Liver (tissue), 9 donors: ENCODE results near the gene GNAI3. TPM values are rescaled to one million over a fixed set of nuclear protein-coding genes. Genes with fewer than 3 reads are reported as not detected.

Experiments used
- DNase-seq: peaks from one replicate; pipeline ENCODE4 v3.0.0-alpha.2; 2017; ENCODE audit warnings: low spot score
- H3K27ac ChIP-seq, 2 donors: one replicate each; pipeline ENCODE4 v1.7.0; 2013; ENCODE audit warnings: inconsistent platforms in 2 of 2, low read length in 2 of 2, control low read depth in 1 of 2, low read depth in 1 of 2, mild to moderate bottlenecking in 1 of 2
- H3K27me3 ChIP-seq, 4 donors: one replicate each; pipeline versions ENCODE4 v1.6.1 to v1.7.0; 2013; ENCODE audit warnings: low read length in 3 of 4, inconsistent platforms in 1 of 4, mild to moderate bottlenecking in 1 of 4, moderate library complexity in 1 of 4; ENCODE audit not compliant: control insufficient read depth in 4 of 4, insufficient read depth in 4 of 4
- H3K36me3 ChIP-seq, 4 donors: one replicate each; pipeline versions ENCODE4 v1.6.1 to v1.7.0; 2013; ENCODE audit warnings: low read length in 3 of 4, mild to moderate bottlenecking in 3 of 4, low read depth in 1 of 4, moderate library complexity in 1 of 4; ENCODE audit not compliant: control insufficient read depth in 4 of 4, insufficient read depth in 3 of 4
- H3K4me1 ChIP-seq, 4 donors: one replicate each; pipeline versions ENCODE4 v1.6.1 to v1.7.0; 2013; ENCODE audit warnings: low read length in 3 of 4, mild to moderate bottlenecking in 3 of 4, moderate library complexity in 1 of 4; ENCODE audit not compliant: control insufficient read depth in 4 of 4, insufficient read depth in 4 of 4
- H3K4me3 ChIP-seq, 3 donors: one replicate each; pipeline versions ENCODE4 v1.6.1 to v1.7.0; 2013; ENCODE audit warnings: low read length in 3 of 3, control low read depth in 1 of 3, low read depth in 1 of 3, mild to moderate bottlenecking in 1 of 3
- H3K9ac ChIP-seq, 2 donors: one replicate each; pipeline ENCODE4 v1.7.0; 2013; ENCODE audit warnings: low read length in 2 of 2, mild to moderate bottlenecking in 2 of 2, moderate library complexity in 2 of 2, control low read depth in 1 of 2, low read depth in 1 of 2
- H3K9me3 ChIP-seq, 4 donors: one replicate each; pipeline versions ENCODE4 v1.6.1 to v1.7.0; 2013; ENCODE audit warnings: low read length in 3 of 4; ENCODE audit not compliant: control insufficient read depth in 4 of 4
- ATF3 ChIP-seq: IDR thresholded peaks from 2 replicates; pipeline ENCODE4 v1.6.1; 2016; ENCODE audit warnings: antibody characterized with exemption
- CTCF ChIP-seq: fragments of 150-350 bp; IDR thresholded peaks from 2 replicates; pipeline ENCODE4 v1.5.1; 2017; ENCODE audit warnings: improper control_type of control experiment, low read depth, low read length; ENCODE audit not compliant: missing input control
- EGR1 ChIP-seq, 2 donors: IDR thresholded peaks; 2 replicates each; pipeline ENCODE4 v1.6.1; 2016 to 2018; ENCODE audit warnings: antibody characterized with exemption in 2 of 2, low read depth in 2 of 2
- FOXA1 ChIP-seq: IDR thresholded peaks from 2 replicates; pipeline ENCODE4 v1.6.1; 2016; ENCODE audit warnings: antibody characterized with exemption
- GABPA ChIP-seq, 2 donors: IDR thresholded peaks in 1 of 2; conservative IDR thresholded peaks in 1 of 2; 2 replicates each; pipeline ENCODE4 v1.6.1; 2016; ENCODE audit warnings: antibody characterized with exemption in 2 of 2, mild to moderate bottlenecking in 1 of 2, moderate library complexity in 1 of 2
- HNF4A ChIP-seq, 2 donors: conservative IDR thresholded peaks; 2 replicates each; pipeline ENCODE4 v1.6.1; 2016; ENCODE audit warnings: antibody characterized with exemption in 2 of 2, mild to moderate bottlenecking in 2 of 2
- HNF4G ChIP-seq: IDR thresholded peaks from 2 replicates; pipeline ENCODE4 v1.6.1; 2016; ENCODE audit warnings: antibody characterized with exemption
- JUND ChIP-seq, 2 donors: IDR thresholded peaks; 2 replicates each; pipeline ENCODE4 v1.6.1; 2016; ENCODE audit warnings: antibody characterized with exemption in 2 of 2
- NR2F2 ChIP-seq: IDR thresholded peaks from 2 replicates; pipeline ENCODE4 v1.6.1; 2016; ENCODE audit warnings: antibody characterized with exemption
- RAD21 ChIP-seq, 2 donors: IDR thresholded peaks; 2 replicates each; pipeline ENCODE4 v1.6.1; 2016; ENCODE audit warnings: antibody characterized with exemption in 2 of 2, mild to moderate bottlenecking in 2 of 2
- REST ChIP-seq: IDR thresholded peaks from 2 replicates; pipeline ENCODE4 v1.6.1; 2016; ENCODE audit warnings: antibody characterized with exemption, mild to moderate bottlenecking
- RXRA ChIP-seq, 2 donors: IDR thresholded peaks; 2 replicates each; pipeline ENCODE4 v1.6.1; 2017 to 2018; ENCODE audit warnings: antibody characterized with exemption in 2 of 2, mild to moderate bottlenecking in 1 of 2
- SP1 ChIP-seq: IDR thresholded peaks from 2 replicates; pipeline ENCODE4 v1.6.1; 2018; ENCODE audit warnings: antibody characterized with exemption, mild to moderate bottlenecking
- TAF1 ChIP-seq: conservative IDR thresholded peaks from 2 replicates; pipeline ENCODE4 v1.6.1; 2016; ENCODE audit warnings: antibody characterized with exemption, mild to moderate bottlenecking
- YY1 ChIP-seq: IDR thresholded peaks from 2 replicates; pipeline ENCODE4 v1.6.1; 2016; ENCODE audit warnings: antibody characterized with exemption, mild to moderate bottlenecking
- ZBTB33 ChIP-seq: IDR thresholded peaks from 2 replicates; pipeline ENCODE4 v1.6.1; 2016; ENCODE audit warnings: antibody characterized with exemption
- WGBS: extraction: QIAGEN DNeasy Blood & Tissue Kit; methylation state at CpG from one replicate; pipeline ENCODE4 v1.1.7; 2013; 5-methylcytosine and 5-hydroxymethylcytosine counted together
- polyA plus RNA-seq, 2 donors: library from polyadenylated mRNA; stranded (reverse) in 1 of 2; unstranded in 1 of 2; fragments of 200-250 nt in 1 of 2; fragments of >200 nt in 1 of 2; fragmentation: Nextera tagmentation in 1 of 2; extraction: Ambion mirVana in 1 of 2; gene quantifications; one replicate each; pipeline versions ENCODE4 v1.2.1 to v1.2.3, GENCODE V29; 2013 to 2015
- total RNA-seq, 2 donors: library from RNA; depleted of rRNA; stranded (reverse); fragments of >200 nt; gene quantifications; one replicate each; pipeline ENCODE4 v1.2.3, GENCODE V29; 2014
- TF ChIP-seq, protein P1 (sequence below): IDR thresholded peaks from 2 replicates; pipeline ENCODE4 v1.6.1; 2016; ENCODE audit warnings: antibody characterized with exemption
- donor health status: healthy.
- donor health status: healthy.
- donor health status: healthy.
- donor health status: healthy.
- donor health status: healthy.

The GNAI3 gene
- total and polyA plus RNA-seq, 4 donors: 1.9 to 6.5 (median 4.3) TPM

GRCh38 chr1:109543283-109543987 lies 5.0 kb upstream of the GNAI3 start:
- Histone ChIP-seq H3K4me1 (peaks cover 0 to 23% (median 18%) of the 10 kb centered on the region in 4 donors), H3K4me3 (no peak overlapping the region), H3K27ac (no peak overlapping the region), H3K9ac (no peak overlapping the region), H3K9me3 (no peaks in the 10 kb centered on the region), H3K36me3 (no peaks in the 10 kb centered on the region), H3K27me3 (no peaks in the 10 kb centered on the region)
- WGBS: 90% methylated on average over 24 of the region's 24 CpGs
- TF ChIP-seq REST (no peak), HNF4A (conservative IDR thresholded peaks at IDR 0.05) (no peak), TAF1 (no peak), RAD21 (IDR thresholded peaks at IDR 0.05) (no peak), CTCF (no peak), GABPA (IDR thresholded peaks at IDR 0.05 in 1 of 2, conservative IDR thresholded peaks at IDR 0.05 in 1 of 2) (no peak), ATF3 (no peak), YY1 (no peak), SP1 (no peak), EGR1 (IDR thresholded peaks at IDR 0.05; ENCODE audit: low read depth in 2 of 2) (no peak), FOXA1 (no peak)
- DNase-seq: no peak

DNA sequence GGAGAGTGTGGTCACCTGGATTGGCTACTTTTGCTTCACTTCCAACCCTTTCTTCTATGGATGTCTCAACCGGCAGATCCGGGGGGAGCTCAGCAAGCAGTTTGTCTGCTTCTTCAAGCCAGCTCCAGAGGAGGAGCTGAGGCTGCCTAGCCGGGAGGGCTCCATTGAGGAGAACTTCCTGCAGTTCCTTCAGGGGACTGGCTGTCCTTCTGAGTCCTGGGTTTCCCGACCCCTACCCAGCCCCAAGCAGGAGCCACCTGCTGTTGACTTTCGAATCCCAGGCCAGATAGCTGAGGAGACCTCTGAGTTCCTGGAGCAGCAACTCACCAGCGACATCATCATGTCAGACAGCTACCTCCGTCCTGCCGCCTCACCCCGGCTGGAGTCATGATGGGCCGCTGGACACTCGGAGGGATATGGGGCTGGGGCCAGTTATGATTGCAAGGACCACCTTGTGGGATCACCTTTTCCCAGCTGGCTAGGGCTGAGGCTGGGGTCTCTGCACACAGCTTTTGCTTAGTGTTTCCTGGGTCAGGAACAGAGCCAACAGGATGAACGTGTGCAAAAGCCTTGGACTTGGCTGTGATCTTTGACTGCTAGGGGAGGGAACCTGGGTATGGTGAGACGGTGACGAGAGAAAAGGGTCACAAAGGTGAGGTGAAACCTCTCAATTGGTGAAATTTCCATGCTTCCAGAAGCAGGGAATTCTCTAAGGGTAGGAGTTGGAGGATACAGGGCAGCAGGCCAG lies 4.3 kb upstream of the GNAI3 start:
- no peak for DNase-seq
- H3K36me3 ChIP-seq: no peaks in the 10 kb centered on the region
- H3K27ac ChIP-seq: no peak overlapping the region
- no peak overlapping the region for H3K4me3 ChIP-seq
- H3K9ac ChIP-seq: no peak overlapping the region
- H3K27me3 ChIP-seq: no peaks in the 10 kb centered on the region
- H3K4me1 ChIP-seq: peaks cover 0 to 26% (median 19%) of the 10 kb centered on the region in 4 donors
- no peaks in the 10 kb centered on the region for H3K9me3 ChIP-seq
- 69% methylated on average over 14 of the region's 14 CpGs for WGBS
- TF ChIP-seq, protein P1, sequence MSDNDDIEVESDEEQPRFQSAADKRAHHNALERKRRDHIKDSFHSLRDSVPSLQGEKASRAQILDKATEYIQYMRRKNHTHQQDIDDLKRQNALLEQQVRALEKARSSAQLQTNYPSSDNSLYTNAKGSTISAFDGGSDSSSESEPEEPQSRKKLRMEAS: no peak
- TF ChIP-seq TAF1: no peak
- TF ChIP-seq ZBTB33: no peak
- no peak for TF ChIP-seq RXRA (IDR thresholded peaks at IDR 0.05)
- no peak for TF ChIP-seq NR2F2
- no peak for TF ChIP-seq RAD21 (IDR thresholded peaks at IDR 0.05)
- no peak for TF ChIP-seq CTCF
- TF ChIP-seq ATF3: no peak
- TF ChIP-seq FOXA1: no peak
- no peak for TF ChIP-seq JUND (IDR thresholded peaks at IDR 0.05)
- no peak for TF ChIP-seq HNF4G
